Measurements from ENCODE around the gene C1orf115. TPM values are rescaled to one million over a fixed set of nuclear protein-coding genes. Genes with fewer than 3 reads are reported as not detected.

Gene C1orf115, protein sequence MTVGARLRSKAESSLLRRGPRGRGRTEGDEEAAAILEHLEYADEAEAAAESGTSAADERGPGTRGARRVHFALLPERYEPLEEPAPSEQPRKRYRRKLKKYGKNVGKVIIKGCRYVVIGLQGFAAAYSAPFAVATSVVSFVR
- 1 to 10 TPM; 4.7 to 8.9 (median 5.7) TPM for total RNA-seq
- 1 to 10 TPM; 3.8 to 6.1 (median 4.9) TPM for polyA plus RNA-seq
- long read RNA-seq, donor 1, transcript C1orf115-201 (2 exons, 3,413 nt), result major isoform, 13 of 13 reads
- long read RNA-seq, donor 1, partial matches to known transcripts, result 0 of 13 reads
- long read RNA-seq, donor 1, other reads (novel, unspliced or antisense), result 0 of 13 reads
- long read RNA-seq, donor 2, transcript C1orf115-201 (2 exons, 3,413 nt), result major isoform, 20 of 22 reads
- long read RNA-seq, donor 2, partial matches to known transcripts, result 0 of 22 reads
- long read RNA-seq, donor 2, other reads (novel, unspliced or antisense), result 2 of 22 reads

DNA sequence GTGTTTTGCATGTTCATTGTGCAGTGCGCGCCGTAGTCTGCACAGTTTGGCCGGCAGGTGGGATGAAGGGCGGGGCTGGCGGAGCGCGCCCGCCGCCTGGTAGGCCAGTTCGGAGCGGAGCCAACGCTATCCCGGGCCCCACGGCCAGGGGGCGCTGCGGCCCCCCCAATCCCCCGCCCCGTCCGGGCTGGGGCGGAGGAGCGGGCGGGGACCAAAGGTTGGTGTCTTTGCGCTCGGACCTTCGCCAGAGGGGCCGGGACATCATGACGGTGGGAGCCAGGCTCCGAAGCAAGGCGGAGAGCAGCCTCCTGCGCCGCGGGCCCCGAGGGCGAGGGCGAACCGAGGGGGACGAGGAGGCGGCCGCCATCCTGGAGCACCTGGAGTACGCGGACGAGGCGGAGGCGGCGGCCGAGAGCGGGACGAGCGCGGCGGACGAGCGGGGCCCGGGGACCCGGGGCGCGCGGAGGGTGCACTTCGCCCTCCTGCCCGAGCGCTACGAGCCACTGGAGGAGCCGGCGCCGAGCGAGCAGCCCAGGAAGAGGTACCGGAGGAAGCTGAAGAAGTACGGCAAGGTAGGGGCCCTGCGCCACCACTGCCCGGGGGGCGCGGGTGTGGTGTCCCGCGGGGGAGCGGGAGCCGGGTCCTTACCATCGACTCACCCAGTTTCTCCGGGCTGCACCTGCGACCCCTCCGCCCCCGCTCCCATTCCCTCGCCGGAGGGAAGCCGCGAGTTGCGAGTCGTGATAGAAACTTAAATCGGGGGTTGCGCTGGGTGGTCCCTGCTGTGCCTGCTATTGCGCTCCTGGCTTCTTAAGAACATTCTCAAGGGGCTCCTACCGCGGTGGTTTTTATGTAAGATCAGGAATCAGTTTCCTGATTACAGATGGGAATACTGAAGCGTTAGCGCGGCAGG, at the start of gene C1orf115:
C1orf115 (plus strand) TSS at position 224 of the 913 bp plus-strand sequence; CDS start at position 264, 40 bp downstream.
- no peaks in the 10 kb centered on the region for H3K4me1 ChIP-seq
- no peaks in the 10 kb centered on the region for H3K36me3 ChIP-seq (ENCODE audit: insufficient read depth in 1 of 2, low read depth in 1 of 2)
- DNase-seq, result peak; percentile 71 to 88
- intact Hi-C loops (cut with DNase I), result loop anchor here (2.0 to 5.0 kb wide), 2 partner anchors 42 kb away; no protein-coding TSS in a partner anchor
- peak; percentile 93 to 99 (median 96) for ATAC-seq
- TF ChIP-seq, protein P1, sequence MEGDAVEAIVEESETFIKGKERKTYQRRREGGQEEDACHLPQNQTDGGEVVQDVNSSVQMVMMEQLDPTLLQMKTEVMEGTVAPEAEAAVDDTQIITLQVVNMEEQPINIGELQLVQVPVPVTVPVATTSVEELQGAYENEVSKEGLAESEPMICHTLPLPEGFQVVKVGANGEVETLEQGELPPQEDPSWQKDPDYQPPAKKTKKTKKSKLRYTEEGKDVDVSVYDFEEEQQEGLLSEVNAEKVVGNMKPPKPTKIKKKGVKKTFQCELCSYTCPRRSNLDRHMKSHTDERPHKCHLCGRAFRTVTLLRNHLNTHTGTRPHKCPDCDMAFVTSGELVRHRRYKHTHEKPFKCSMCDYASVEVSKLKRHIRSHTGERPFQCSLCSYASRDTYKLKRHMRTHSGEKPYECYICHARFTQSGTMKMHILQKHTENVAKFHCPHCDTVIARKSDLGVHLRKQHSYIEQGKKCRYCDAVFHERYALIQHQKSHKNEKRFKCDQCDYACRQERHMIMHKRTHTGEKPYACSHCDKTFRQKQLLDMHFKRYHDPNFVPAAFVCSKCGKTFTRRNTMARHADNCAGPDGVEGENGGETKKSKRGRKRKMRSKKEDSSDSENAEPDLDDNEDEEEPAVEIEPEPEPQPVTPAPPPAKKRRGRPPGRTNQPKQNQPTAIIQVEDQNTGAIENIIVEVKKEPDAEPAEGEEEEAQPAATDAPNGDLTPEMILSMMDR (IDR thresholded peaks at IDR 0.05), result peak; percentile 95
- 5 to 7% (median 6%) methylated on average over 72 to 96 of the region's 96 CpGs for WGBS, 3 donors
- H3K9me3 ChIP-seq, result no peaks in the 10 kb centered on the region
- peak within 1 kb of the TSS; percentile 89 for H3K4me3 ChIP-seq
- peaks cover 0 to 2% (median 0%) of the 10 kb centered on the region in 3 donors for H3K27me3 ChIP-seq (ENCODE audit: insufficient read depth in 3 of 3, low read length in 2 of 3)
- H3K27ac ChIP-seq, result peak within 1 kb of the TSS; percentile 46

DNA sequence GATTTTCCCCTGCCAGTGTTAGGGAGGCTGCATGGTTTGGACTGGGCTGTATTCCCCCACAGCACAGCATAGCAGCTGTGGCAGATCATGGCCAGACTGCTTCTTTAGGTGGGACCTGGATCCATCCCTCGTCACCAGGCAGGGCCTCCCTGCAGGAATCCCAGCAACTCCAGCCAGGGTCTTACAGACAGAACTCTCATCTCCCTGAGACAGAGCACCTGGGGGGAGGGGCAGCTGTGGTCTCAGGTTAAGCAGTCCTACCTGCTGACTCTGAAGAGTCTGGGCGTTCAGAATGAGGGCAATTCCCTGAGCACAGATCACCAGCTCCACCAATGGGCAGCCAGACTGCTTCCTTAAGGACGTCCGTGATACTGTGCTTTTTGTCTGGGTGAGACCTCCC, 47.9 kb upstream of the C1orf115 start:
- intact Hi-C loops (cut with DNase I), result no loop called here
- 89 to 93% (median 92%) methylated on average over 4 of the region's 4 CpGs for WGBS, 3 donors
- peaks cover 4% of the 10 kb centered on the region for H3K9me3 ChIP-seq
- H3K27ac ChIP-seq, result no peak overlapping the region
- TF ChIP-seq, protein P1 (IDR thresholded peaks at IDR 0.05), result no peak
- H3K4me3 ChIP-seq, result no peak overlapping the region
- ATAC-seq (no peak), DNase-seq (no peak)
- H3K4me1 ChIP-seq, result no peaks in the 10 kb centered on the region
- no peaks in the 10 kb centered on the region for H3K27me3 ChIP-seq (ENCODE audit: insufficient read depth in 3 of 3, low read length in 2 of 3)
- no peaks in the 10 kb centered on the region for H3K36me3 ChIP-seq (ENCODE audit: insufficient read depth in 1 of 2, low read depth in 1 of 2)

DNA sequence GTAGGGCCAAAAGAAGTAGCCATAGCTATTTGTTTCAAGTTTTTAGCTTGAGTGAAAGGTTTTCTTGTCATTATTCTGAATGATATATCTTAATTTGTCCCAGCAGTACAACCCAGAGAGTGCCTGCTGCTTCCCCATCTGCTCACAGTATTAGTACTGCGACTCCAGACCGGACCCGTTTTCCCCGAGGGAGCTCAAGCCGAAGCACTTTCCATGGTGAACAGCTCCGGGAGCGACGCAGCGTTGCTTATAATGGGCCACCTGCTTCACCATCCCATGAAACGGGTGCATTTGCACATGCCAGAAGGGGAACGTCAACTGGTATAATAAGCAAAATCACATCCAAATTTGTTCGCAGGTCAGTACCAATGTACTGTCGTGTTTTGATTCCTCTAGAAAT, 37.2 kb upstream of the C1orf115 start:
- Histone ChIP-seq H3K4me3 (no peak overlapping the region), H3K4me1 (no peaks in the 10 kb centered on the region), H3K9me3 (no peaks in the 10 kb centered on the region), H3K27ac (no peak overlapping the region), H3K36me3 (ENCODE audit: insufficient read depth in 1 of 2, low read depth in 1 of 2) (peaks cover 0 to 3% of the 10 kb centered on the region in 2 donors), H3K27me3 (ENCODE audit: insufficient read depth in 3 of 3, low read length in 2 of 3) (no peaks in the 10 kb centered on the region)
- intact Hi-C loops (cut with DNase I), result no loop called here
- ATAC-seq (no peak), DNase-seq (no peak)
- TF ChIP-seq, protein P1 (IDR thresholded peaks at IDR 0.05), result no peak
- WGBS, 3 donors, result 86 to 89% (median 88%) methylated on average over 13 of the region's 13 CpGs

DNA sequence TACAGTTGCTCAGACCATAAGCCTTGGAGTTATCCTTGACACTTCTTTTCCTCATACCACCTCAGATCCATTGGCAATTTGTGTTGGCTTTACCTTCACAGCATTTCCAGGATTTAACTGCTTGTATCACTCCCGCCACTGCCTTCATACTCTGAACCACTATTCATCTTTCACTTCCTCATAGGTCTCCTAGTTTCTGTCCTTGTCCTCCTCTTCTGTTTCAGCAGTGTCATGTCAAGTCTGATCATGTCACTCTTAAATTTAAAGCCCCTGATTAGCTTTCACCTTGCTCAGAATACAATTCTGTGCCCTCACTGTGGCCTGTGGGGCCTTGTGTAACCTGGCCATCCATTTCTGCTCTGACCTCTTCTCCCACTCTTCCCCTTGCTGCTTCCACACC, 34.7 kb upstream of the C1orf115 start:
- peaks cover 0 to 3% of the 10 kb centered on the region in 2 donors for H3K36me3 ChIP-seq (ENCODE audit: insufficient read depth in 1 of 2, low read depth in 1 of 2)
- no peak overlapping the region for H3K4me3 ChIP-seq
- no peak for ATAC-seq
- no peak overlapping the region for H3K27ac ChIP-seq
- H3K9me3 ChIP-seq, result no peaks in the 10 kb centered on the region
- no peaks in the 10 kb centered on the region for H3K4me1 ChIP-seq
- TF ChIP-seq, protein P1 (IDR thresholded peaks at IDR 0.05), result no peak
- H3K27me3 ChIP-seq (ENCODE audit: insufficient read depth in 3 of 3, low read length in 2 of 3), result no peaks in the 10 kb centered on the region
- intact Hi-C loops (cut with DNase I), result no loop called here
- WGBS, 3 donors, result 83 to 100% (median 100%) methylated on average over 1 of the region's 1 CpG
- DNase-seq, result no peak

Data from psoas muscle (tissue), 8 donors.